ENCODE measurements around the gene MRC2. TPM values are rescaled to one million over a fixed set of nuclear protein-coding genes. Genes with fewer than 3 reads are reported as not detected.

The MRC2 gene
- total and polyA plus RNA-seq, 2 experiments from 2014 or later: 104 to 121 TPM

DNA sequence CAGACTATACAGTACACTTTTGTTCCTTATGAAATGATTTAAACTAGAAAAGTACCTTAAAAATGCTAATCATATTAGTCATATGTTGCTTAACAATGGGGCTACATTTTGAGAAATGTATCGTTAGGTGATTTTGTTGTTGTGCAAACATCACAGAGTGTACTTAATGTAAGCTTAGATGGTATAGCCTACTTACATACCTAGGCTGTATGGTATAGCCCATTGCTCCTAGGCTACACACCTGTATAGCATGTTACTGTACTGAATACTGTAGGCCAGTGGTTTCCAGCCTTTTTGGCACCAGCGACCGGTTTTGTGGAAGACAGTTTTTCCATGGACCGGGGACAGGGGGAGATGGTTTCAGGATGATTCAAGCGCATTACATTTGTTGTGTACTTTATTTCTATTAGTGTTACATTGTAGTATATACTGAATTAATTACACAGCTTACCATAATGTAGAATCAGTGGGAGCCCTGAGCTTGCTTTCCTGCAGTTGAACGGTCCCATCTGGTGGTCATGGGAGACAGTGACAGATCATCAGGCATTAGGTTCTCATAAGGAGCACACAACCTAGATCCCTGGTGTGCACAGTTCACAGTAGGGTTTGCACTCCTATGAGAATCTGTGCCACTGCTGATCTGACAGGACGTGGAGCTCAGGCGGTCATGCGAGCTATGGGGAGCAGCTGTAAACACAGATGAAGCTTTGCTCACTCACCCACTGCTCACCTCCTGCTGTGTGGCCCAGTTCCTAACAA lies 35.0 kb upstream of the MRC2 start:
- Histone ChIP-seq H3K27ac (no peak overlapping the region), H4K20me1 (ENCODE audit: insufficient read depth, poor library complexity, severe bottlenecking) (no peaks in the 10 kb centered on the region), H3K9me2 (replicated peaks; ENCODE audit: insufficient read depth) (no peaks in the 10 kb centered on the region), H3K27me3 (no peaks in the 10 kb centered on the region), H2AFZ (no peak overlapping the region), H3K79me2 (no peaks in the 10 kb centered on the region), H3K9me3 (ENCODE audit: low read depth) (no peaks in the 10 kb centered on the region), H3K36me3 (replicated peaks; ENCODE audit: insufficient read depth, low read depth) (peaks cover 13% of the 10 kb centered on the region), H3K4me3 (no peak overlapping the region), H3K4me2 (no peak overlapping the region), H3K4me1 (ENCODE audit: insufficient read depth) (no peaks in the 10 kb centered on the region)
- TF ChIP-seq, protein P1, sequence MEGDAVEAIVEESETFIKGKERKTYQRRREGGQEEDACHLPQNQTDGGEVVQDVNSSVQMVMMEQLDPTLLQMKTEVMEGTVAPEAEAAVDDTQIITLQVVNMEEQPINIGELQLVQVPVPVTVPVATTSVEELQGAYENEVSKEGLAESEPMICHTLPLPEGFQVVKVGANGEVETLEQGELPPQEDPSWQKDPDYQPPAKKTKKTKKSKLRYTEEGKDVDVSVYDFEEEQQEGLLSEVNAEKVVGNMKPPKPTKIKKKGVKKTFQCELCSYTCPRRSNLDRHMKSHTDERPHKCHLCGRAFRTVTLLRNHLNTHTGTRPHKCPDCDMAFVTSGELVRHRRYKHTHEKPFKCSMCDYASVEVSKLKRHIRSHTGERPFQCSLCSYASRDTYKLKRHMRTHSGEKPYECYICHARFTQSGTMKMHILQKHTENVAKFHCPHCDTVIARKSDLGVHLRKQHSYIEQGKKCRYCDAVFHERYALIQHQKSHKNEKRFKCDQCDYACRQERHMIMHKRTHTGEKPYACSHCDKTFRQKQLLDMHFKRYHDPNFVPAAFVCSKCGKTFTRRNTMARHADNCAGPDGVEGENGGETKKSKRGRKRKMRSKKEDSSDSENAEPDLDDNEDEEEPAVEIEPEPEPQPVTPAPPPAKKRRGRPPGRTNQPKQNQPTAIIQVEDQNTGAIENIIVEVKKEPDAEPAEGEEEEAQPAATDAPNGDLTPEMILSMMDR (IDR thresholded peaks at IDR 0.05; ENCODE audit: poor library complexity): no peak
- TF ChIP-seq EZH2phosphoT487 (IDR thresholded peaks at IDR 0.05; ENCODE audit: low read depth, severe bottlenecking, unreplicated experiment) (no peak), EZH2 (IDR thresholded peaks at IDR 0.05; ENCODE audit: borderline replicate concordance) (no peak)
- WGBS (ENCODE audit: low lambda C conversion rate, missing lambda C conversion rate): 95% methylated on average over 9 of the region's 9 CpGs
- DNase-seq (ENCODE audit: low spot score): no peak

DNA sequence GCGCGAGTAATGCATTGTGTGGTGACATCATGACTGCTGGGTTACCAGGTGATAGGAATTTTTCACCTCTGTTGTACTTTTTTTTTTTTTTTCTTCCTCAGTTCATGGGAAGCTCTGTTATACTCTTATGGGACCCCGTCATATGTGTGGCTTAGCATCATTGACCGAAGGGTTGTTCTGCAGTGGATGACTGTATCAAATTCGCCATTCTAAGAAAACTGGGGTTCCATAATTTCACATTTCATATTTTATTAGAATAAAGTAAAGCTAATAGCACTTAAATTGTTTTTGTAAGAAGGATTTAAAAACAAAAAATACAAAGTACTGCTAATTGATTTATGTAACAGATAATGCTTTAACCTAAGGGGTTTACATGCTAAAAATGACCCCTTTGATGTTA lies 32.0 kb upstream of the MRC2 start:
- over 99% methylated on average over 5 of the region's 5 CpGs for WGBS (ENCODE audit: low lambda C conversion rate, missing lambda C conversion rate)

DNA sequence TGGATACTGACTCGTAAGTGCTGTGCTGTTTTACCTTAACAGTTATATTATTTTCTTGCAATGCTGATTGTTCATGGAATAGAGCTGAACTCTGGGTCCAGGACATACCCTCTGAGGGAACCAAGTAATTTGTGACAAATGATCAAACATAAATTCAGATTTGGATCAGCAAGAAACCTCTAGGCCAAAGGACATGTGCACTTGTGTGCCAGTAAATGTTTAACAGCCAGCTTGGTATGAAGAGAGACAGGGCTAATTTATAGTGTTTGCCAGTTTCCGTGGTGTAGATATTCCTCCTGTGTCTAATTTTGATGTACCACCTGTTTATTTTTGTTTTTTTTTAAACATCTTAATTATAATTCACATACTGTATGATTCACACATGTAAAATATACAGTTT lies 30.8 kb upstream of the MRC2 start:
- no peak for DNase-seq (ENCODE audit: low spot score)
- Histone ChIP-seq H3K27ac (no peak overlapping the region), H3K36me3 (replicated peaks; ENCODE audit: insufficient read depth, low read depth) (peaks cover 14% of the 10 kb centered on the region), H3K4me1 (ENCODE audit: insufficient read depth) (no peaks in the 10 kb centered on the region), H2AFZ (no peak overlapping the region), H4K20me1 (ENCODE audit: insufficient read depth, poor library complexity, severe bottlenecking) (peaks cover 3% of the 10 kb centered on the region), H3K4me2 (no peak overlapping the region), H3K79me2 (peaks cover 1% of the 10 kb centered on the region), H3K4me3 (no peak overlapping the region), H3K27me3 (no peaks in the 10 kb centered on the region), H3K9me2 (replicated peaks; ENCODE audit: insufficient read depth) (no peaks in the 10 kb centered on the region), H3K9me3 (ENCODE audit: low read depth) (no peaks in the 10 kb centered on the region)
- TF ChIP-seq, protein P1 (IDR thresholded peaks at IDR 0.05; ENCODE audit: poor library complexity): no peak
- TF ChIP-seq EZH2 (IDR thresholded peaks at IDR 0.05; ENCODE audit: borderline replicate concordance) (no peak), EZH2phosphoT487 (IDR thresholded peaks at IDR 0.05; ENCODE audit: low read depth, severe bottlenecking, unreplicated experiment) (no peak)
- WGBS (ENCODE audit: low lambda C conversion rate, missing lambda C conversion rate): 97% methylated on average over 2 of the region's 2 CpGs

More for the DNA sequence above, 32.0 kb upstream of the MRC2 start:
- DNase-seq (ENCODE audit: low spot score): no peak
- Histone ChIP-seq H3K27me3 (no peaks in the 10 kb centered on the region), H3K4me2 (no peak overlapping the region), H2AFZ (no peak overlapping the region), H3K9me2 (replicated peaks; ENCODE audit: insufficient read depth) (no peaks in the 10 kb centered on the region), H3K4me3 (no peak overlapping the region), H4K20me1 (ENCODE audit: insufficient read depth, poor library complexity, severe bottlenecking) (peaks cover 3% of the 10 kb centered on the region), H3K9me3 (ENCODE audit: low read depth) (no peaks in the 10 kb centered on the region), H3K4me1 (ENCODE audit: insufficient read depth) (no peaks in the 10 kb centered on the region), H3K27ac (no peak overlapping the region), H3K36me3 (replicated peaks; ENCODE audit: insufficient read depth, low read depth) (peaks cover 14% of the 10 kb centered on the region), H3K79me2 (no peaks in the 10 kb centered on the region)
- TF ChIP-seq EZH2 (IDR thresholded peaks at IDR 0.05; ENCODE audit: borderline replicate concordance): no peak
- no peak for TF ChIP-seq EZH2phosphoT487 (IDR thresholded peaks at IDR 0.05; ENCODE audit: low read depth, severe bottlenecking, unreplicated experiment)

DNA sequence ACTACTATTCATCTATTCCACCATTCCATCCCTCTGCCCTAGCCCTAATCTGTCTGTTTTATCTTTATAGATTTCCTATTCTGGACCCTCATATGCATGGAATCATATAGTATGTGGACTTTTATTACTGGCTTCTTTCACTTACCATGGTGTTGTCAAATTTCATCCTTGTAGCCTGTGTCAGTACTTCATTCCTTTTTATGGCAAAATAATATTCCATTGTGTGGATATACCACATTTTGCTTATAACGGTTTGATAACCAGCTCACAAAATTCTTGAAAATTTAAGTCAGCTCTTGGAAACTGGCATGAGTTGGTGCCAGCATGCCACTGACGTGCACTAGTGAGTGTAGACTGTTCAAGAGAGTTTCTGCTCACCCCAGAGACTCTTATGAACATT lies 30.3 kb upstream of the MRC2 start:
- Histone ChIP-seq H4K20me1 (ENCODE audit: insufficient read depth, poor library complexity, severe bottlenecking) (peaks cover 3% of the 10 kb centered on the region), H3K4me2 (no peak overlapping the region), H3K9me3 (ENCODE audit: low read depth) (no peaks in the 10 kb centered on the region), H3K4me1 (ENCODE audit: insufficient read depth) (no peaks in the 10 kb centered on the region), H3K9me2 (replicated peaks; ENCODE audit: insufficient read depth) (no peaks in the 10 kb centered on the region), H3K4me3 (no peak overlapping the region), H3K79me2 (peaks cover 4% of the 10 kb centered on the region), H3K36me3 (replicated peaks; ENCODE audit: insufficient read depth, low read depth) (peaks cover 14% of the 10 kb centered on the region), H3K27me3 (no peaks in the 10 kb centered on the region), H3K27ac (no peak overlapping the region), H2AFZ (no peak overlapping the region)
- TF ChIP-seq EZH2phosphoT487 (IDR thresholded peaks at IDR 0.05; ENCODE audit: low read depth, severe bottlenecking, unreplicated experiment): no peak
- no peak for TF ChIP-seq EZH2 (IDR thresholded peaks at IDR 0.05; ENCODE audit: borderline replicate concordance)
- TF ChIP-seq, protein P1 (IDR thresholded peaks at IDR 0.05; ENCODE audit: poor library complexity): no peak
- no peak for DNase-seq (ENCODE audit: low spot score)
- WGBS (ENCODE audit: low lambda C conversion rate, missing lambda C conversion rate): 100% methylated on average over 2 of the region's 2 CpGs

Measured in hepatocyte (in vitro differentiated cells).